ENCODE results near the gene RAPSN. TPM values are rescaled to one million over a fixed set of nuclear protein-coding genes. Genes with fewer than 3 reads are reported as not detected.

The RAPSN gene
- total RNA-seq, 1 experiment from 2014 or later = 1.0 TPM

DNA sequence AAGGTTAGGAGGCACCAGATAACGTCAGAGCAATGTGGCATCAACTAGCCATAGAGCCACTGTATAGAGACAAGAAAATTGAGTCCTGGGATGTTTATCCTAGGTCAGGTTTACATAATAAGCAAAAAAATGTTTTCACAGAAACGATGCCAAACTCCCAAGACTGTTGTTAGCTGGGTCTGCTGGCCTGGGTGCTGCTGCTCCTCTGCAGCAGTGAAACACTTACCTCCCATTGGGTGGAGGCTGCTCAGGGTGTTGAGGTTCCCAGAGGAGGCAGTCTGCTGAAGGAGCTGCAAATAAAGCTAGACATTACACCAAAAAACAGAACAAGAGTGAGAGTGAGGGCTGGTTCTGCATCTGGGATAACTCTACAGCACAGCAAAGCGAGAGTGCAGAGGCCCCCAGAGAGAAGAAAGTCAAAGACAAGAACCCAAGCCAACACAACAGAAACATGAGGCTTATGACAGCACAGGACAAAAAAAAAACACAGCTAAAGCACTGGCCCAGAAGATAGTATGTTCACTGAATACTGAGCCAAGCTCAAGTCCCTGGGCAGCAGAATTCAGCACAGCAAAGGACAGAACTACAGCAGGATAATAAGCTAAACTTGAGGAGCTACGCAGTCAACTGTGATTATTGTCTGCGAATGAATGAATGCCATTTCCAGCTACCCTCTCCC, 29.9 kb upstream of the RAPSN start:
- Histone ChIP-seq H3K27ac (ENCODE audit: low read depth, low read length, poor library complexity, severe bottlenecking) (no peak overlapping the region), H3K36me3 (ENCODE audit: insufficient read depth, low read length, poor library complexity, severe bottlenecking) (peaks cover 100% of the 10 kb centered on the region), H3K4me3 (ENCODE audit: low read depth, low read length, poor library complexity, severe bottlenecking) (no peak overlapping the region), H3K27me3 (replicated peaks; ENCODE audit: insufficient read depth, low read depth, low read length, poor library complexity) (no peaks in the 10 kb centered on the region), H3K4me1 (ENCODE audit: insufficient read depth, low read length, poor library complexity, severe bottlenecking) (no peaks in the 10 kb centered on the region), H3K9me3 (ENCODE audit: low read depth, low read length, poor library complexity, severe bottlenecking) (no peaks in the 10 kb centered on the region)
- intact Hi-C loops (cut with micrococcal nuclease; ENCODE audit: unreplicated experiment) = no loop called here
- BruUV-seq (replicated peaks) = no TSS peak
- ChIA-PET CTCF (interaction anchor here (0.5 to 1.1 kb wide), 5 partner anchors 10 to 60 kb away, joined by 3 to 12 read pairs (median 4); no protein-coding TSS in a partner anchor), POLR2A (ENCODE audit: low non-redundant PET) (no interaction called here)
- no peak for DNase-seq (ENCODE audit: low spot score)
- TF ChIP-seq EZH2 (IDR thresholded peaks at IDR 0.05; ENCODE audit: borderline replicate concordance, low read depth, low read length, poor library complexity, severe bottlenecking) = no peak
- TF ChIP-seq, protein P1, sequence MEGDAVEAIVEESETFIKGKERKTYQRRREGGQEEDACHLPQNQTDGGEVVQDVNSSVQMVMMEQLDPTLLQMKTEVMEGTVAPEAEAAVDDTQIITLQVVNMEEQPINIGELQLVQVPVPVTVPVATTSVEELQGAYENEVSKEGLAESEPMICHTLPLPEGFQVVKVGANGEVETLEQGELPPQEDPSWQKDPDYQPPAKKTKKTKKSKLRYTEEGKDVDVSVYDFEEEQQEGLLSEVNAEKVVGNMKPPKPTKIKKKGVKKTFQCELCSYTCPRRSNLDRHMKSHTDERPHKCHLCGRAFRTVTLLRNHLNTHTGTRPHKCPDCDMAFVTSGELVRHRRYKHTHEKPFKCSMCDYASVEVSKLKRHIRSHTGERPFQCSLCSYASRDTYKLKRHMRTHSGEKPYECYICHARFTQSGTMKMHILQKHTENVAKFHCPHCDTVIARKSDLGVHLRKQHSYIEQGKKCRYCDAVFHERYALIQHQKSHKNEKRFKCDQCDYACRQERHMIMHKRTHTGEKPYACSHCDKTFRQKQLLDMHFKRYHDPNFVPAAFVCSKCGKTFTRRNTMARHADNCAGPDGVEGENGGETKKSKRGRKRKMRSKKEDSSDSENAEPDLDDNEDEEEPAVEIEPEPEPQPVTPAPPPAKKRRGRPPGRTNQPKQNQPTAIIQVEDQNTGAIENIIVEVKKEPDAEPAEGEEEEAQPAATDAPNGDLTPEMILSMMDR (conservative IDR thresholded peaks at IDR 0.05; ENCODE audit: low read depth, low read length) = no peak

DNA sequence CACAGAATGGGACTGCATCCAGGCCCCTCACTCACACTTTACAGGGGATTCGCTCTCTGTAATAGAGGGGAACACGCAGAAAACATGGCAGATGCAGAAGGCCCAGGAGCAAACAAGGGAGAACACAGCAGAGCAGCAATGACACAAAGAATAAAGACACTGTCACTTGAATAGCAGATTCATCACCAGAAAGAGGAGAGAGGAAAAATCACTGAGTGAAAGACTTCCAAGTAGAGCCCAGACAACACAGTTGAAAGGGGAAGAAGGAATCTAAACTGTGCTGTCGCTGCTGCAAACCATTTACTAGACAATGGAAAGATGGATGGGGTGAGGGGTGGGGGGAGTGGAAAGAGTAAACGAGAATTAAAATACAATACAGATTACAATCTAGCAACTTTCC, 28.8 kb upstream of the RAPSN start:
- Histone ChIP-seq H3K4me1 (ENCODE audit: insufficient read depth, low read length, poor library complexity, severe bottlenecking) (no peaks in the 10 kb centered on the region), H3K27ac (ENCODE audit: low read depth, low read length, poor library complexity, severe bottlenecking) (no peak overlapping the region), H3K9me3 (ENCODE audit: low read depth, low read length, poor library complexity, severe bottlenecking) (no peaks in the 10 kb centered on the region), H3K36me3 (ENCODE audit: insufficient read depth, low read length, poor library complexity, severe bottlenecking) (peaks cover 100% of the 10 kb centered on the region), H3K4me3 (ENCODE audit: low read depth, low read length, poor library complexity, severe bottlenecking) (no peak overlapping the region), H3K27me3 (replicated peaks; ENCODE audit: insufficient read depth, low read depth, low read length, poor library complexity) (no peaks in the 10 kb centered on the region)
- DNase-seq (ENCODE audit: low spot score) = no peak
- TF ChIP-seq EZH2 (IDR thresholded peaks at IDR 0.05; ENCODE audit: borderline replicate concordance, low read depth, low read length, poor library complexity, severe bottlenecking) = no peak
- TF ChIP-seq, protein P1 (conservative IDR thresholded peaks at IDR 0.05; ENCODE audit: low read depth, low read length) = no peak
- intact Hi-C loops (cut with micrococcal nuclease; ENCODE audit: unreplicated experiment) = no loop called here
- ChIA-PET POLR2A (ENCODE audit: low non-redundant PET) (interaction anchor here (0.6 kb wide), 1 partner anchor 14 kb away, joined by 4 read pairs; no protein-coding TSS in a partner anchor), CTCF (no interaction called here)
- BruUV-seq (replicated peaks) = no TSS peak

DNA sequence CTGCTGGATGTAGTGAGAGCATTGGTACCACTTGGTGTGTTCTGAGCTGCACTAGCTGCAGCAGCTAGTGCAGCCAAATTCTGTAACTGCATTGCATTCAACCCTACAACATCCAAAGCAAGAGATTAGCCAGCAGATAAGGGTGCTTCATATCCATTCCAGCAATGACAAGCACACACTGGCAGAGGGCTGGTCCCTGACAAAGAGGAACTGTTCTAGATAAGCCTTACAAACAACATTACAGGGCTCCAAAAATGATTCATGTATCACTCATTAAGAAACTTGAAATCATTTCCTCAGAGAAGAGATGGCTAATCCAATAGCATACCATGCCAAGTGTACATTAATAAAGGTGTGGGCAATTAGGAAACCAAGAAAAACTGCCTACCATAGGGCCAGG, 28.4 kb upstream of the RAPSN start:
- H3K4me1 ChIP-seq (ENCODE audit: insufficient read depth, low read length, poor library complexity, severe bottlenecking) = no peaks in the 10 kb centered on the region
- intact Hi-C loops (cut with micrococcal nuclease; ENCODE audit: unreplicated experiment) = no loop called here
- ChIA-PET CTCF (no interaction called here), POLR2A (ENCODE audit: low non-redundant PET) (no interaction called here)
- no peaks in the 10 kb centered on the region for H3K27me3 ChIP-seq (replicated peaks; ENCODE audit: insufficient read depth, low read depth, low read length, poor library complexity)
- BruUV-seq (replicated peaks) = no TSS peak
- peaks cover 100% of the 10 kb centered on the region for H3K36me3 ChIP-seq (ENCODE audit: insufficient read depth, low read length, poor library complexity, severe bottlenecking)
- no peak for TF ChIP-seq EZH2 (IDR thresholded peaks at IDR 0.05; ENCODE audit: borderline replicate concordance, low read depth, low read length, poor library complexity, severe bottlenecking)
- TF ChIP-seq, protein P1 (conservative IDR thresholded peaks at IDR 0.05; ENCODE audit: low read depth, low read length) = no peak
- no peaks in the 10 kb centered on the region for H3K9me3 ChIP-seq (ENCODE audit: low read depth, low read length, poor library complexity, severe bottlenecking)
- no peak for DNase-seq (ENCODE audit: low spot score)
- H3K27ac ChIP-seq (ENCODE audit: low read depth, low read length, poor library complexity, severe bottlenecking) = no peak overlapping the region
- H3K4me3 ChIP-seq (ENCODE audit: low read depth, low read length, poor library complexity, severe bottlenecking) = no peak overlapping the region
